GM21737 (cell line): ENCODE data around the gene MEOX1.

Experiments used
- ATAC-seq: cut with Tn5 transposase; IDR thresholded peaks from one replicate; pipeline ENCODE4 v1.9.1; 2021; ENCODE audit warnings: mild to moderate bottlenecking, moderate library complexity; ENCODE audit not compliant: unreplicated experiment

The MEOX1 gene

DNA sequence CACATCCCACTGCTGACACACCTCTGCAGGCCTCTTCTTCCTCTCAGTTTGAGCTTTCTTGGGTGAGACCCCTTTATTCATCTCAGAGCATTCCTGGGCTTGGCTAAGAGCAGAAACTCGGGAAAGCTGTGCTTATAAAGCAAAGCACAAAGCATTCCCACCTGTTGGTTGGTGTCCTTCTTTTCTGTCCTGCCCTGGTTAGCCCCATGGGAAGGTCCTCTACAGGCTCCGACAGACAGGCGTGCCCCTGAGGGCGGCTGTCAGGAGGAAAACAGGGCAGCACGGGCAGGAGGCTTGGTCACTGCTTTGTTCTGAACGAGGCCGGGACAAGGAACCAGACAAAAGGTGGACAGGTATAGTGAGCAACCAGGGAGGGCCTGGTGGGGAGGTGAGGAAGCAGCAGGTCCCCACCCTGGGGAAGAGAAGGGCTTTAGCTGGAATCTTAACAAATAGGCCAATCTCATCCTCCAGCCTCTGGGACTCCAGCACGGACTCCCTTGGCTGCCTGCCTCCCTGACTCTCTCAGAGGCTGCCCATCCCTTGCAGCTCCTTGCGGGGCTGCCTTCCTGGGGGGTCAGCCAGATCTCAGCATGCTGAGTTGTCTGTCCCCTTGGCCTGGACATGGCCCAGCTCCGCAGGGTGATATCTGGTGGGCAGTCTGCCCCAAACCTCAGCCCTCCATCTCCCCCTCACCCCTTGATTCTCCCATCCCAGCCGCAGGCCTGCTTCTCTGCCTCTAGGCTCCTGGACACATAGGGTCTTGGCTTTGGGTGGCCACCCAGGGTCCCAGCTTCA lies 1.7 kb downstream of the MEOX1 start:
- ATAC-seq, result no peak

DNA sequence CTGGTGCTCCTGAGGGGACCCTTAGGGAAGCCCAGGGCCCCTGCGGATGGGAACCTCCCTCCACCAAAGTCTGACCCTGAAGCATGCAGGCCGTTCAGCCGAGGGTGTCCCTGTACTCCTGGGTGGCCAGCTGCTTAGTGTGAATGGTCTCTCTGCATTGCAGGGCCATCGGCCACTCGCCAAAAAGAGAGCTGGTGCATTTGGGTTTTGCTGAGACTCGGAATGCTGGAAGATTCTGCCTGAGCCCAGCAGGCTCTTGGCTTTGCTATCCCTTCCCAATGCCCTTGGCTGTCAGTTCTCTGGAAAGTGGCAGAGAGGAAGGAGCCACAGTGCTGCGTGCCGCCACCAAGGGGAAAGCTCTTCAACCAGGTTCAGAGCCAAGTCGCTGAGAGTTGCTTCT lies 2.8 kb downstream of the MEOX1 start:
- ATAC-seq, result no peak

DNA sequence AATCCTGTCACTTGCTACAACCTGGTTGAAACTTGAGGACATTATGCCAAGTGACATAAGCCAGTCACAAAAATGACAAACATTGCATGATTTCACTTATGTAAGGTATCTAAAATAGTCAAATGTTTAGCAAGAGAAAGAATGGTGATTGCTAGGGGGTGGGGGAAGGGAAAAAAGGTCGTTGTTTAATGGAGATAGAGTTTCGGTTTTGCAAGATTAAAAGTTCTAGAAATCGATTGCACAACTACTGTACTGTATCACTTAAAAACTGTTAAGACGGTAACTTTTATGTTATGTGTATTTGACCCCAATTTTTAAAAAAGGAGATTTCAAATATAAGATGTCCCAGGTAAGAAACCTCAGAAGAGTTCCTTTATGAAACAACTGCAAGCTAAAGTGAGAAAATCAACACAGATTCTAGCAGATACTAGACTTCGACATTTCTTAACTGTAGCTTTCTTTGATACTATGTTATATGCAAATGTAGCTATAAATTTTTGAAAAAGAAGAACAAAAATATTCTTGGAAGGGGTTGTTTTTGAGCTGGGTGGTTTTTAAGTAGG lies 5.9 kb downstream of the MEOX1 start:
- no peak for ATAC-seq

DNA sequence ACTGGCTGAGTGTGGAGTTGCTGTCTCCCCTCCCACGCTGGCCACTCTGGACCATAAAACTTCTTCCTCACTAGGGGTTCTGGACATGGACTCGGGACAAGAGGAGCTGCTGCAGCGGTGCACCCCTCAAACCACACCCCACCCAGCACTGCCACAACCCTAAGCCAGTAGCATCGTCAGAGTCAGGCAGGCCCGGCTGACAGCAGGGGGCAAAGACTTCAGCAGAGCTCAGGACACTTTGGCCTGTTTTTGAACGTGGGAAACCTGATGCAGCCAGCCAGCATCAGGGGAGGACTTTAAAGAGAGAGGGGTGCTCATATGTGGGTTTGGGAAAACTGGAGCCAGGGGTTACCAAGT lies 9.6 kb downstream of the MEOX1 start:
- no peak for ATAC-seq

DNA sequence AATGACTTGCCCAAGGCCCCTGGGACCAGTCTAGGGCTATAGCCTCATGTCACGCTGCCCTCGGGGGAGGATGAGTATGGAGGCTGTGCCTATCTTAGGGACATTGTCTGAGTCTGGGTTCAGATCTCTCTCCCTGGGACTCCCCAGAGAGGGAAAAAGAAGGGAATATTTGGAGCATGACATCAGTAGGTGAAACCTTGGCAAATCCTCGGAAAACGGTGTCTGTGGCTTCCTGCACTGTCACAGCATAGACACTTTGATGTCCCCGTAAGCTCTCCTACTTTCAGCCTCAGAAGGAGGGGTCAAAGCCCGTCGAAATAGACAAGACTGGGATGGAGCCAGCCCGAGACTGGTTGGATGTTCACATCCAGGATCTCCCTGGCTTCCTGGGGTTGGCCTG lies 11.3 kb downstream of the MEOX1 start:
- no peak for ATAC-seq

DNA sequence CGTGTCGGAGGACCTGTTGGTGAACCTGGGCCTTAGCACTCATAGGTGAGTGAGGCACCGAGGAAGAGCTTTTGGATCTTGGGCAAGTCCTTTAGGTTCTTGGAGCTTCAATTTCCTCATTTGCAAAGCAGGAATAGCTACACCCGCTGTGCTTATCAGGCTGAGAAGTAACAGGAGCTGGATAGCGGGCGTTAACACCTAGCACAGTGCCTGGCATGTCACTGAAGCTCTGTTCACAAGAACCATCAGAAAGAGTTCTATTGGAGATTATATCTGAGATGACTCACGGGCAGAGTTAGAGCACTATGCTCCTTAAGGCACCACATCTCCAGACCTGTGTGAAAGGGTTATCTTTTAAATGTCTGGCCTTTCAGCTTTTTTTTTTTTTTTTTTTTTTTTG lies 12.8 kb downstream of the MEOX1 start:
- no peak for ATAC-seq

DNA sequence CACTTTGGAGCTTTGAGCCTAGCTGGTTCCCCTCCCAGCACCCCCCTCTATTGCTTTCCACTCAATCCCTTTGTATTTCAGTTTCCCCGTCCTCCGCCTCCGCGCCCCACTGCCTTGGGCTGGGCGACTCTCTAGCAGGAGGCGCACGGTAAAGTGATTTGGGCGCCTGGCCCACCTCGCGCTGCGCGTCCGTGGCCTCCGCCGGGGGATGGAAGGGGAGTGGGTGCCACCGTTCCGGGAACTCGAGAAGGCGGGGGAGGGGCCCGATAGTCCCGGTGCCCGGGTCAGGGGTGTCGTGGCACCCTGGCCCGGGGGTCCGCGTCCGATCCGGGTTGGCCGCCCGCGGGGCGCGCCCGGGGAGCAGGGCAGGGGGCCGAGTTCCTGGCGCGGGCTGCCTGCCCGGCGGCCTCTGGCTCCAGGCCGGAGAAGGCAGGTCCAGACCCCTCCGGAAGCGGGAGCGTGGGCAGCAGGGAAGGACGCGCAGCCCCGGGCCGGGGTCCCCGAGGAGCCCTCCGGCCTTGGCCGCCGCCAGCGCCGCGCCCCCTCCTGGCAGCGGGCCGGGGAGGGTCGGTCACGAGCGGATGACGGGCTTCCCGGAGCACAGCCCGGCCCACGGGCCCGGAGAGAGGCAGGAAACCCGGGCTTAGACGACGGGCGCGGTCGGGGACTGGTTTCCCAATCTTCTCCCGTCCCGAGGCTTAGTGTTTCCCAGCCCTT lies 15.8 kb downstream of the MEOX1 start:
- ATAC-seq, result no peak

DNA sequence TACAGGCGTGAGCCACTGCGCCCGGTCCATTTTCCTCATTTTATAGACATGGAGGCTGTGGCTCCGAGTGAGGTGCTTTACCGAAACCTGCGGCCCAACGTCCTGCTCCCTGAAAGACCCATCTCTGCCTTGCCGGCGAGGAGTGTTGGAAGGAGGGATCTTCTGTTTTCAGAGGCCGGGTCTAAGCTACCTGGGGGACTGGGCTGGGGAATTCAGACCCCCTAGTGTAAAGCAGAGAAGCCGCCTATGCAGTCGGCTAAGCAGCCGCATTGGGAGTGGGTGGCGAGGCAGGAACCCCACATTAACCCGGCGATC lies 16.3 kb downstream of the MEOX1 start:
- ATAC-seq, result no peak

DNA sequence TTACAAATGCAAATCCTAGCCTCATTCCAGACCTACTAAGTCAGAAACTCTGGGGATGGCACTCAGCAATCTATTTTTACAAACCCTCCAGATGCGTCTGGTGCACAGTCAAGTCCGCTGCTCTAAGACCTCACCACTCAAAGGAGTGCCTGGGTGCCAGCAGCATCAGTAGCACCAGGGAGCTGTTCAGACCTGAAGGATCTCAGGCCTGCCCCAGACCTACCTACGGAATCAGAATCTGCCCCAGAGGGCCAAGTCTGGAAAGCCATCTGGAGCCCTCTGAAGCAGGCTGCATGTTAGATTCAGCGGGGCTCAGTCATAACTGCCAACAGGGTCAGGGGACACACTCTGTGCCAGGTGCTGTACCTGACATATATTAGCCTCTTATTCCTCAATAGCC lies 17.6 kb downstream of the MEOX1 start:
- ATAC-seq, result no peak

DNA sequence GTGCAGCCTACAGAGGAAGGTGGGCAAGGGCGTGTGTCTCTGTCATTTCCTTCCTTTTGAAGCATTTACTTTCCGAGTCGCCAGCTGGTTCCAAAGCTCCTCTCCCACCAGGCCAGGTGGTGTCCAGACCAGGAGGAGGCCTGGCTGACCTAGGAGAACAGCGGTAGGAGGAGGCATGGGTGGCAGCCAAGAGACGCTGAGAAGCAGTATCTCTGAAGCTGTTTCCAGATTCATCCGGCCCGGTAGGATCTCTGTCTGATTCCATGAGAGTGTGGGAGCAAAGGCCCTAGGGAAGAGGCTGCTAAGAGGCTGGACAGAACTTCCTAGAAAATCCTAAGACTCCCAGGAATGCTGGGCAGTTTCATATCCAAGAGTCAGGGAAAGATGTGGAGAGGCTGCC lies 20.3 kb downstream of the MEOX1 start:
- no peak for ATAC-seq

DNA sequence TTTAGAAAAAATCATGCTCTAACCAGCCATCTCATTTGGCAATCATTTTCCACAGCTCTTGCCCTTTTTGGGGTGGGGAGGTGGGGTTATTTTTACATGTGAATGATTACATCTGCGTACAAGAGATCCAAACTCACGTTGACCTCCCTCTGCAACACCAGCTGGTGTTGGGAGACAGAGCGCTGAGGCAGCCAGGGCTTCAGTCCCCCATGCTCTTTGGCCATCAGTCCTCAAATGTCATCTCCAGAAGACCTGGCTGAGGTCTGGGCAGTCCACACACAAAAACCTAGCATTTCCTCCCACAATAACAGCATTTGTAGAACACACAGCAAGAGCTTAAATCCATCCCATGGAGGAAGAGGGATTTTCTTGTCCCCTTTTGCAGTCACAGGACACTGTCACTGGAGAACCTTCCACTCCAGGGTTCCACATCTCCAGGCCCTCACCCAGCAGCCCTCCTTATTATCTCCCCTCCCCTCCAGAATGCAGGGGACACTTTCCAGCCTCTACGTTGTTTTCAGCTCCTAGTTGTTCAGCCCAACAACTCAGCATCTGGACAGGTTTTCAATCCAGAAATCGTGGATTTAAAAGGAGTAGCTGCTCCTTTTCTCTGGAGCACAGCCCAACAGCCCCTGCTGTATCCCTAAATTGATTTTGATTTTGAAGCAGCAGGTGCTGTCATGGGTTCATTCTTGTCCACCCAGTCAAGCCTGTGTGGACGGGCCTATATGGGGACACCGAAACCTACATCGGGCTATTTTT lies 21.1 kb downstream of the MEOX1 start:
- no peak for ATAC-seq

DNA sequence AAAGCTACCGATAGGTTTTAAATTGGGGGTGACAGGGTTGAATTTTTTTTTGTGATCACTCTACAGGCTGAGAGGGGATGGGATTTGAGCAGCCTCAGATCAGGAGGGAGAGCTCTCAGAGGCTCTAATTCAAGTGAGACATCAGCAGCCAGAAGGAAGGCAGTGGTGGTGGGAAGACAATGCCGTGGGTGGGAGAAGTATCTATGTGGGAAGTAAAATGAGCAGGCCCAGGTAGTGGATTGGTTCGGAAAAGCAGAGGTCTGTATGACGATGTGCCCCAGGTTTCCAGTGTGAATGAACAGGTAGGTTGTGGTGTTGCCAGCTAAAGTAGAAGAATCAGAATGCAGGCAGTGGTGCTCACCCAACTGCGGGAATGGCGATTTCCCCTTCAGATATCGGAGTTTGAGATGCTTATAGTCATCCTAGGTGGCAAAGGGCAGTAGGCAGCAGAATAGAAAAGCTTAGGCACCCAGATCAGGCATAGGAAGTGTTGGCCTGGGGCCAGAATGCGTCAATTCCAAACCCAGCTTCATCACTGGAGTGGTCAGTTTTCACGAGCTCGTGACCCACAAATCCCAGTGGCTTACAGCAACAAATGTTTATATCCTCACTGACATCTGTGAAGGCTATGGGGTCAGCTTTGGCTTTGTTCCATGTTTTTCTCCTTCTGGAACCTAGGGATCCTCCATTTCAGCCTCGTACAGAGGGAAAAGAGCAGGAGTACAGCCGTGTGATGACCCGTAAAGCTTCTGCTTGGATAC lies 24.0 kb downstream of the MEOX1 start:
- no peak for ATAC-seq

DNA sequence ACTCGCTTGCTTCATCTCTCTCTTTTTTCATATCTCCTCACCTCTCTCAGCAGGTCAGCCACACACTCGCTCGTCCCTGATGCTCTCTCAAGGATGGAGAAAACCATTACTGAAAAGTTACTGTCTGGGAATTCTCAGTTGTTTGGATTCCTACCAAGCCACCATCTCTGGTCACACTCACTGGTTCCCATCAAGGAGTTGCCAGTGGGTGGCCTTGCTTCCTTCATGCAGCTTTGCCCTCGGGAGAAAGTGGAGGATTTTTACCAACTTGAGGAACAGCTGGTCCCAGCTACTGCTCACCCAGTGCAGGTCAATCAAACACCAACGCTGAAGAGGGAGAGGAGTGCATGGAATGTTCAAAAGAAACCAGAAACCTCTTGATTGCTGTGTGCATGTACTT lies 25.3 kb downstream of the MEOX1 start:
- no peak for ATAC-seq

DNA sequence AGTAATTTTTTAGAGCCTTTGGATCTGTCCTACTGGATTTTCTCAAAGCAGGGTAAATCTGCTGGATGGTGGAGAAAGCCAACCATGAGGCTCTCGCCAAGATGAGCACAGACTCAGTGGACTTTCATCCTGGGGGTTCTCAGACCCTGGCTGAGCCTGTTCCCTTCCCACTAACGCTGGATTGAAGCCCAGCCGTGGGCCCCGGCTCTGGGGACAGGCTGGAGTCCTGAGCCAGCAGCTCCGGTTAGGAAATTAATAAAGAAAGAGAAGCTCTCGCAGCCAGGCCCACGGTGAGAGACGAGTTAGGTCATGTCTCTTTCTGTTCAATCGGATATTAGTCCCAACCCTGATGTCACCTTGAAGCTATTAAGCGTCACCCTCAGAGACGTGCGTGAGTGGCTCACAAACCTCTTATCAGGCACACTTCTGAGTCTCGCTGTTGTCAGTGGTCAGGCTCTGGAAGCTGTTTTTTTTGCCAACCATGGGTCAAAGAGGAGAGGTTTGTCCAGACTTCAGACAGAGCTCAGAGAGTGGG lies 27.1 kb downstream of the MEOX1 start:
- no peak for ATAC-seq

DNA sequence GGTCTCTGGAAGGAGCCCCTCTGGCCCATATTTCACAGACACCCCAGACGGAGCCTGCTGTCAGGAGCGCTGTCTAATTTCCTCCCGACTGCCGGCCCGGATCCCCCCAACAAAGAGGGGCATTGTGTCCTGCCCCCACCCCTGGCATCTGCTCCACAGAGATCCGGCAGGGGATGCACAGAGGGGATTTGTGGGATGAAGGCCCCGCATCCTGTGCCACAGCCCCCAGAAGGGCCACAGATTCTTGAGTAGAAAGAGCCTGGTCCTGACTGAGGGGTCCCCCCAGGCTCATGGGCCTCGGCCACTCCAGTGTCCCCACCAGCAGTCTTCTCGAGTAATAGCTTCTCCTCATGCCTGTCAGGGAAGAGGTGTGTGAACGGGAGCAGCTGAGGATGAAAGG lies 29.5 kb downstream of the MEOX1 start:
- no peak for ATAC-seq

DNA sequence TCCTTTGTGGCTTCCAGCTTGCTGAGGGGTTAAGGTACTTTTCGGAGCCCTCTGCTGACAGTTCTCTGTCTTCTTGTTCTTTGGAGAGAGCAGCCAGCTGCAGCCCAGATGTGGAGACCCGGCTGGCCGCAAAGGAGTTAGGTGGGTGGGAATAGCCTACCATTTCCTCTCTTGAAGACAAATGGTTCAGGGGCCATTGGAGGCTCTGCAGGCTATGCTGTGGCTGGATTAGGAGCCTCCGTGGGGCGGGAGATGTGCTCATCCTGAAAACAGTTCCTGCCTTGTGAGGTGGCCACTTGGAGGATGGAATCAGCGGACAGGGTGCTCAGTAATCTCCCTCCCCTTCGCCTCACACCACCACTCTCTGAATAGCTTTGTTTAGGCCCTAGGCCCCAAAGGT lies 30.3 kb downstream of the MEOX1 start:
- no peak for ATAC-seq

DNA sequence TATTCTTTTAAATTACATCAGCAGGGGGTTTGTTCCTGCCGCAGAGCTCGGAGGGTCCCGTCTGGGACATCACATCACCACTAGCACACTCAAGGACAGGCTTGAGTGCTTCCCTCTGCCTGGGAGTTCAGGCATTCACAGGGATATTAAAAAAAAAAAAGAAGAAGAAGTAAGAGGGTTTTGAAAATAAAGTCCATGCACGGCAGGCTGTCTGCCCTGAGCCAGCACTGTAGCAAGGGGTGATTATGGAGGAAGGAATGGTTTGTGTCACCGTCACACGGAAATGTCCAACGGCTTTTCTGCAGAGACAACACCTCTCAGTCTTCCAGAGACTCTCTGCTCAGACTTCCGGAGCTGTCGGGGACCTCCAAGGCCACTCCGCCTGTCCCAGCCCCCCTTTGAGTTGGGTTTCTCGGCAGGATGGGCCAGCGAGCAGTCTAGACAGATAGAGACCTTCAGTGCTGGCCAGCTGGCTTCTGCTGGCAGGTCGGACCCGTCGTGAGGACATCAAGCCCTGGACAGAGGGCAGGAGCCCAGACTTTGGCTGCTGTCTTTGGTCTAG lies 33.6 kb downstream of the MEOX1 start:
- ATAC-seq, result no peak

DNA sequence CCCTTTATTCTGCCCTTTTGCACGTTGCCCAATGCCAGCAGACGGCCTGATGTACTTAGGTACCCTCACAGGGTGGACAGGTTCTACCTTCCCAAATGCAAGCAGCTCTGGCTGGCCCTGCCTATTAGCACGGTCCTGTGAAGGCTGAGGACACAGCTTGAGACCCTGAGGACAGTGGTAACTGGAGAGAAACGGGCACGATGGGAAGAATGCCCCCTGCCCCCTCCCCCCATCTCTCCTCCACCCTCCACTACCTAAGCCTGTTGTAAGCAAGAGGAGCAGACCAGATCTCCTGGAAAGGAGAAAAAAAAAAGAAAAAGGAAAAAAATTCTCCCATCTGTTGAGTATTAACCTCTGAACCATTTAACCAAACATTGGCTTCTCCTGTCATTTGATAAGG lies 34.1 kb downstream of the MEOX1 start:
- no peak for ATAC-seq

DNA sequence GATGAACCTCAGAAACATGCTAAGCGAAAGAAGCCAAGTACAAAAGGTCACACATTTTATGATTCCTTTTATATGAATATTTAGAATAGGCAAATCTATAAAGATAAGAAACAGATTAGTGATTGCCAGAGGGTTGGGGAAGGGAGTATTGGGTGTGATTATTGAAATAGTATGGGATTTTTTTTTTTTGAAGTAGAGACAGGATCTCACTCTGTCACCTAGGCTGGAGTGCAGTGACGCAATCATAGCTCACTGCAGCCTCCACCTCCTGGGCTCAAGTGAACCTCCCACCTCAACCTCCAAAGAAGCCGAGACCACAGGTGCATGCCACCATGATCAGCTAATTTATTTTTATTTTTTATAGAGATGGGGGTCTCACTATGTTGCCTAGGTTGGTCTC lies 35.7 kb downstream of the MEOX1 start:
- ATAC-seq, result no peak

DNA sequence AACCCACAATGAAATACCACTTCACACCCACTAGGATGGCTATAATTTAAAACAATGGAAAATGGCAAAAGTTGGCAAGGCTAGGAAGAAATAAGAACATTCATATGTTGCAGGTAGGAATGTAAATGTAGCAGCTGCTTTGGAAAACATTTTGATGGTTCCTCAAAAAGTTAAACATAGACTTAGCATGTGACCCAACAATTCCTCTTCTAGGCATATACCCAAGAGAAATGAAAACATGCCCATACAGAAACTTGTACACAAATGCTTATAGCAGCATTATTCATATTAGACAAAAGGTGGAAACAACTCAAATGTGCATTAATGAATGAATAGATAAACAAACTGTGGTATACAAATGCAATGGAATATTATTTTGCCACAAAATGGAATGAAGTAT lies 36.1 kb downstream of the MEOX1 start:
- ATAC-seq, result no peak

DNA sequence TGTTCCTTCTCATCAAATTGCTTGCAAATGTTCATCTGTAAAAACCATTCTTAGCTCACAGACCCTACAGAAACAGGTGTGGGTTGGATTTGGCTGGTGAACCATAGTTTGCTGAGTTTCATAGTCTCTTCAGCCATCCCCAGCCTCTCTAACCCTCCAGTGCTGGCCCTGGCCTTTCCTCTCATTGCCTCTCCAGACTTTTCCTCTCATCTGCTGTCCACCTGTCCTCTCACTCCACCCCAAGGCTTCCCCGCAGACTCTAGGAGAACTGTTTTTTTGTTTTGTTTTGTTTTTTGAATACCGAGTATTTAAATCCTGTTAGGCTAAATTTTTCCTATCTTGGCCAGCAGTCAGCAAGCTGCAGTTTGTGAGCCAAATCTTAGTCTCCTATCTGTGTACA lies 41.1 kb downstream of the MEOX1 start:
- no peak for ATAC-seq
